Activated T-cell treated with anti-CD3 and anti-CD28 coated beads for 48 hours (primary cell): ENCODE measurements around the gene CACNA2D3.
"Not testable (repeated sequence)": the region's sequence is repeated elsewhere in the genome, so short reads cannot be mapped to it uniquely, and the experiment has no call there.

Experiments used
- DNase-seq: peaks from one replicate; pipeline ENCODE4 v3.0.0-alpha.2; 2020; ENCODE audit warnings: low read depth

CACNA2D3 gene

GRCh38 chr3:55077726-55078125, 955.4 kb downstream of the CACNA2D3 start:
- DNase-seq, result no peak

- no peak for DNase-seq
Measured at GRCh38 chr3:55078876-55079275, 956.5 kb downstream of the CACNA2D3 start.

GRCh38 chr3:55085231-55085630, 962.9 kb downstream of the CACNA2D3 start:
- DNase-seq, result no peak

- no peak for DNase-seq
Measured at GRCh38 chr3:55089211-55089610, 966.9 kb downstream of the CACNA2D3 start.

- DNase-seq, result no peak
Measured at GRCh38 chr3:55090291-55090690, 967.9 kb downstream of the CACNA2D3 start.

GRCh38 chr3:55090746-55091145, 968.4 kb downstream of the CACNA2D3 start:
- DNase-seq, result no peak

- no peak for DNase-seq
Measured at GRCh38 chr3:55091381-55092225, 969.3 kb downstream of the CACNA2D3 start.

- DNase-seq, result no peak
Measured at GRCh38 chr3:55094676-55095075, 972.3 kb downstream of the CACNA2D3 start.

- DNase-seq, result no peak
Measured at GRCh38 chr3:55097441-55097840, 975.1 kb downstream of the CACNA2D3 start.

GRCh38 chr3:55105647-55106046, 983.3 kb downstream of the CACNA2D3 start:
- no peak for DNase-seq

GRCh38 chr3:55107187-55107586, 984.8 kb downstream of the CACNA2D3 start:
- DNase-seq, result no peak

- DNase-seq, result not testable (repeated sequence)
Measured at GRCh38 chr3:55111906-55112305, 989.6 kb downstream of the CACNA2D3 start.

GRCh38 chr3:55118451-55118850, 996.1 kb downstream of the CACNA2D3 start:
- DNase-seq, result no peak

- no peak for DNase-seq
Measured at GRCh38 chr3:55119268-55119667, 996.9 kb downstream of the CACNA2D3 start.

GRCh38 chr3:55122312-55122711, 1000.0 kb downstream of the CACNA2D3 start:
- no peak for DNase-seq
